ENCODE results near the gene HOXB4. TPM values are rescaled to one million over a fixed set of nuclear protein-coding genes. Genes with fewer than 3 reads are reported as not detected.

The HOXB4 gene
- total RNA-seq, 1 experiment from 2014 or later, result 4.3 TPM

DNA sequence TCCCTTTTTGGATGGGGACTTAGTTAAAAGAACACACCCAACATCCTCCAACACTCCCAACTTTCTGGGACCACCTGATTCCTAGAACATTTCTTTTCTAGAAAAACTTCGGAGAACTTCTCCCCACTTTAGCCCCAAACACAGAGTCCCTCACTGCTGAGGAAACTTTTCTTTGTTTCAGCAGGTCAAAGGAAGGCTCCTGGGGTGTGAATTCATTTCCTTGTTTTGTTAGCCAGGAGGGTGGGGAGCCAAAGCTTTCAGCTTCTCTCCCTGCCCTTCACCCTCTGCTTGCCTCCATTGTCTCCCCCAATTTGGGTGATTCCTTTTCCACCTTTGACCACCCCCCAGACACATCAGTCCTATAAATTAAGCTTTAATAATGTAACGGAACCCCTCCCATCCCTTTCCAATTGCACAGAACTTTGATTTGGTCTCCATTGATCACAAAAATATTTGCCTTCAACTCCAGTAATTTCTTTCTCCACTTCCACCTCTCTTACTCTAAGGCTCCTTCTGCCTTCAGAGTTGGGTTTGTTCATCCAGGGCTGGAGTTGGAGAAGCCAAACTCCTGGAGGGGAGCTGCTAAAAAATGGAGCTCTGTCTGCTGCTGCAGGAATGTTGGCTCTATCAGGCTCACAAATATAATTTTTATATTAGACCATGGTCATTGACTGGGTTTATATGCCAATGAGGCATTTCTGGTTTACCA is 10.3 kb downstream of the HOXB4 start:
- DNase-seq, result no peak
- Histone ChIP-seq H3K4me2 (ENCODE audit: low read depth, low read length, poor library complexity, severe bottlenecking) (no peak overlapping the region), H3K9me3 (ENCODE audit: low read length) (no peaks in the 10 kb centered on the region), H3K27ac (ENCODE audit: low read length) (no peak overlapping the region), H2AFZ (ENCODE audit: low read length) (no peak overlapping the region), H3K4me1 (ENCODE audit: low read length) (no peaks in the 10 kb centered on the region), H3K9ac (ENCODE audit: low read length) (no peak overlapping the region), H4K20me1 (ENCODE audit: insufficient read depth, low read depth, low read length) (no peaks in the 10 kb centered on the region), H3K9me2 (replicated peaks; ENCODE audit: insufficient read depth, low read length) (no peaks in the 10 kb centered on the region), H3K4me3 (ENCODE audit: low read length) (no peak overlapping the region), H3K79me2 (ENCODE audit: low read length) (no peaks in the 10 kb centered on the region), H3K36me3 (ENCODE audit: insufficient read depth, low read length) (no peaks in the 10 kb centered on the region), H3K27me3 (ENCODE audit: low read length) (no peaks in the 10 kb centered on the region)

DNA sequence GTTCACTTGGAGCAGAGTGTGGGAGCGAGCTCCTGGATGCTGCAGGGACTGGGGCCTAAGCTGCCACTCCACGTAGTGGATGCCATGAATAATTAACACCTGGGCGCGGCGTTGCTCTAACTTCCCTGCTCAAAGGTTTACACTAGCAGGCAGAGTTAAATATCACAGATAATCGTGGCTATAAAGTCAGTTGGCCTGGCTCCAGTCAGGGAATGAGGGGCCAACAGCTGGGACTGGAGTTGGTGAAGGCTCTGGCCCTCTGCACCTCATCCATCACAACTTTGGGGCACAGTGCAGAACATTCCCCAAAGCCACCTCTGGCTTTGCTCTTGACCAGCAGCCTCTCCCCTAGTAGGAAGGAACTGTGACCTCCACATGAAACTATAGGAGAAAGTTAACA is 10.9 kb downstream of the HOXB4 start:
- Histone ChIP-seq H3K27ac (ENCODE audit: low read length) (no peak overlapping the region), H3K36me3 (ENCODE audit: insufficient read depth, low read length) (no peaks in the 10 kb centered on the region), H3K9me3 (ENCODE audit: low read length) (no peaks in the 10 kb centered on the region), H3K9ac (ENCODE audit: low read length) (no peak overlapping the region), H4K20me1 (ENCODE audit: insufficient read depth, low read depth, low read length) (no peaks in the 10 kb centered on the region), H3K79me2 (ENCODE audit: low read length) (no peaks in the 10 kb centered on the region), H3K4me3 (ENCODE audit: low read length) (no peak overlapping the region), H3K27me3 (ENCODE audit: low read length) (no peaks in the 10 kb centered on the region), H3K9me2 (replicated peaks; ENCODE audit: insufficient read depth, low read length) (no peaks in the 10 kb centered on the region), H3K4me1 (ENCODE audit: low read length) (no peaks in the 10 kb centered on the region), H2AFZ (ENCODE audit: low read length) (no peak overlapping the region), H3K4me2 (ENCODE audit: low read depth, low read length, poor library complexity, severe bottlenecking) (no peak overlapping the region)
- no peak for DNase-seq

DNA sequence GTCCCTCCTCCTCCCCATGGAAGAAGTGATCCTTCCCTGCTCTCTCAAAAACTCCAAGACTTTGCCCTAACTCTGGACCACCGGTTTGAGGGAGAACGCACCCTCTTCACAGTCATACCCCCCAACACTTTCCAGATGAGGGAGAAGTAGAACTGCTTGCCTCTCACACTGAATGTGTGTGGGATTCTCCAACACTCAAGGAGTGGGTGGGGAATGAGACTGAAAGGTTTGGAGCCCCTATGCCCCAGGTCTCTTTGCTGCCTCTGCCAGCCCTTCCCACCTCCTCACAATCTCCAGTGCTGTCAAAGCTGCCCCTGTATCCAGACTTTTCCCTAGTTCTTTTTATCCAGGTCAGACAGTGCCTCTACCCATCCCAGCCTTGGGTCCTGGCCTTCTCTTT is 11.4 kb downstream of the HOXB4 start:
- no peaks in the 10 kb centered on the region for H3K27me3 ChIP-seq (ENCODE audit: low read length)
- no peak overlapping the region for H3K4me3 ChIP-seq (ENCODE audit: low read length)
- no peaks in the 10 kb centered on the region for H4K20me1 ChIP-seq (ENCODE audit: insufficient read depth, low read depth, low read length)
- no peak overlapping the region for H3K4me2 ChIP-seq (ENCODE audit: low read depth, low read length, poor library complexity, severe bottlenecking)
- H3K9me2 ChIP-seq (replicated peaks; ENCODE audit: insufficient read depth, low read length), result no peaks in the 10 kb centered on the region
- no peaks in the 10 kb centered on the region for H3K9me3 ChIP-seq (ENCODE audit: low read length)
- no peak for DNase-seq
- H3K36me3 ChIP-seq (ENCODE audit: insufficient read depth, low read length), result no peaks in the 10 kb centered on the region
- no peaks in the 10 kb centered on the region for H3K4me1 ChIP-seq (ENCODE audit: low read length)
- no peaks in the 10 kb centered on the region for H3K79me2 ChIP-seq (ENCODE audit: low read length)
- H3K9ac ChIP-seq (ENCODE audit: low read length), result no peak overlapping the region
- H2AFZ ChIP-seq (ENCODE audit: low read length), result no peak overlapping the region
- no peak overlapping the region for H3K27ac ChIP-seq (ENCODE audit: low read length)

DNA sequence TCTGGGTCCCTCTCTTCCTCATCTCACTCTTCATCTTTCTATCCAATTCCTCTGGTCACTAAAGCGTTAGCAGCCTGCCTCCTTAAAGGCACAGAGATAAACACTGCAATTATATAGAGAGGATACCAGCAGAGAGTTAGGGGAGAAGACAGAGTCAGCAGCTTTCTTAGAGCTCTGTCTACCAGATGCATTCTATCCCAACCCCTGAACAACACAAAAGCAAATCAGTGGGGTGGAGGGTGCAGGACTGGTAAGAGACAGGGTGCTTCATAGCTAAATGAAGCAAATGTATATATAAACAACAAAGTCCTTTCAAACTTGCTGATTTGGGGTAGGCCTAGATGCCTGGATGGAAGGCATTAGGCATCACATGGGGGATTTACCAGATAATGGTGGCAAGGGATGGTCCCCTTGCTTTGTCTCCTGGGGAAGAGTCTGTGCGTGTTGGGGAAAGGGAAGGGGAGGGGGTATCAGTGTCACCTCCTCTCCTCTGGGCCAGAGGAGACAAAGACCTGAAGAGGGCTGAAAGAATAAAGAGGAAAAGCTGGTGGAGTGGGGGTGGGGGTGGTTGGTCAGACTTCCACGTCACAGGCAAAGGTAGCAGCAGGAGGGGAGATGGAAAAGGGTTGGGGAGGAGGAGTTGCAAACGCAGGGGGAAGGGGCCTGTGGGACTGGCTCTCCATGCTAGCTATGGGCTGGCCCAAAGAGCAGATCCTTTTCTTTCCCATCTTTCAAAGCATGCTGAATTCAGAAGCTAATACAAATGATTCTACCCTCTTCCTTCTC is 12.0 kb downstream of the HOXB4 start:
- H3K9me3 ChIP-seq (ENCODE audit: low read length), result no peaks in the 10 kb centered on the region
- DNase-seq, result no peak
- no peaks in the 10 kb centered on the region for H3K79me2 ChIP-seq (ENCODE audit: low read length)
- H3K4me3 ChIP-seq (ENCODE audit: low read length), result no peak overlapping the region
- H2AFZ ChIP-seq (ENCODE audit: low read length), result no peak overlapping the region
- H3K9me2 ChIP-seq (replicated peaks; ENCODE audit: insufficient read depth, low read length), result no peaks in the 10 kb centered on the region
- H3K4me1 ChIP-seq (ENCODE audit: low read length), result no peaks in the 10 kb centered on the region
- H3K27ac ChIP-seq (ENCODE audit: low read length), result no peak overlapping the region
- no peaks in the 10 kb centered on the region for H3K36me3 ChIP-seq (ENCODE audit: insufficient read depth, low read length)
- H3K27me3 ChIP-seq (ENCODE audit: low read length), result no peaks in the 10 kb centered on the region
- H3K9ac ChIP-seq (ENCODE audit: low read length), result no peak overlapping the region
- H3K4me2 ChIP-seq (ENCODE audit: low read depth, low read length, poor library complexity, severe bottlenecking), result no peak overlapping the region
- H4K20me1 ChIP-seq (ENCODE audit: insufficient read depth, low read depth, low read length), result no peaks in the 10 kb centered on the region

DNA sequence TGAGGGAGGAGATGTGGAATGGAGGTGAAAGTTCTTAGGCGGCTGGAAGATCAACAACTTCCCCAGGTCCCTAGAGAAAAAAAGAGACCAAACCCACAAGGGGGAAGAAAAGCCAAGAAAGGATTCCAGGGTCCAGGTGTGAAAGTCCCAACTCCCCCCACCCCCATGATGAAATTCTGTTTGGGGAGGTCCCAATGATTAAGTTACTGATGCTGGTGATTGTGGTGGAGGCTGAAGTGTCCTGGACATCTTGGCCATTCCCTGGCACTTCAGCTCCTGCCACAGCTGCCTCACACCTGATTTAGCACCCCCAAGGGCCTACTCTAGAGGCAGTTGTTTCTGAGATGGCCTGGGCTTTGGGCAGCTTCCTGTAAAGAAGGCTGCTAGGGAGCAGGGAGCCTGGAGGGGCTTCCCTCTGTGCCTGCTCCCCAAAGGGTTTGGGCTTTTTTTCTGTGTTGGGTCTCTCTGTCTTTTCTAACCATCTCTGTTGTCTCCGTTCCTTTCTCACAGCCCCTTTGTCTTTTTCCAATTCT is 13.1 kb downstream of the HOXB4 start:
- Histone ChIP-seq H3K9ac (ENCODE audit: low read length) (no peak overlapping the region), H3K4me3 (ENCODE audit: low read length) (no peak overlapping the region), H3K4me2 (ENCODE audit: low read depth, low read length, poor library complexity, severe bottlenecking) (no peak overlapping the region), H3K27ac (ENCODE audit: low read length) (no peak overlapping the region), H3K9me3 (ENCODE audit: low read length) (no peaks in the 10 kb centered on the region), H3K4me1 (ENCODE audit: low read length) (no peaks in the 10 kb centered on the region), H3K27me3 (ENCODE audit: low read length) (no peaks in the 10 kb centered on the region), H3K9me2 (replicated peaks; ENCODE audit: insufficient read depth, low read length) (no peaks in the 10 kb centered on the region), H3K36me3 (ENCODE audit: insufficient read depth, low read length) (no peaks in the 10 kb centered on the region), H2AFZ (ENCODE audit: low read length) (no peak overlapping the region), H4K20me1 (ENCODE audit: insufficient read depth, low read depth, low read length) (no peaks in the 10 kb centered on the region), H3K79me2 (ENCODE audit: low read length) (no peaks in the 10 kb centered on the region)
- no peak for DNase-seq

DNA sequence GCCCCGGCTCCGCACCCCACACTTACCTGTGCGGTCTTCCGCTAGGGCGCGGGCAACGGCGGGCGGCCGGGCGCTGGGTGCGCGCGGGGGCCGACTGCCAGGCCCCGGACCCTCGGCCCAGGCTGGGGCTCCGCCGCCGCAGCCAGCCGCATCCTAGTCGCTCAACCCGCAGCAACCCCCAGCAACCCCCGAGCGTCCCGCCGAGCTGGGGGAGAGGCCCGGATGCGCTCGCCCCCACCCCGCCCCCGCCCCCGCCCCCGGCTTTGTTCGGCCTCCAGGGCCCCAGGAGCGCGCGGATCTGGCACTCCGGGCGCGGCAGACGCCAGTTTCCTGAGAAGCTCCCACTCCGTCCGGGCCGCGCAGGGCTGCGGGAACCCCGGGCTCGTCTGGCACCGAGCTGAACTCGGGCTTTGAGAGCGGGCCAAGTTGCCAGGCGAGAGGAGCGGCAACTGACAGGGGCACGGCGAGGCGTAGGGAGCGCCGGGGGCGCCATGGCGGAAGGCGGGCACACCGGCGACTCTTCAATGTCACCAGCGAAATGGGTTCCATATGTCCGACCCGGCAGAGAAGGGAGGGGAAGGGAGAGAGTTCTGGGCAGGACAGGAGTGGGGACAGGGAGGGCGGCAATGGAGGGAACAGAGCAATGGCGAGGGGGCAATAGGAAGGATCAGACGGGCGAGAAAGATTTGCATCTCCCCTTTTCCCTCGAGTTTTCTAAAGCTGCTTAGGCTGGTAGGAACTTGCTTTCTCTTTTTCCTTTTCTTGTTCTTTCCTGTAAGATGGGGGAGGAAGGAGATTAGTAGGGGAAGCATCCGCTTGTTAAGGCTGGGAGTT is 13.7 kb downstream of the HOXB4 start:
- Histone ChIP-seq H3K9me2 (replicated peaks; ENCODE audit: insufficient read depth, low read length) (no peaks in the 10 kb centered on the region), H3K4me2 (ENCODE audit: low read depth, low read length, poor library complexity, severe bottlenecking) (no peak overlapping the region), H3K9ac (ENCODE audit: low read length) (no peak overlapping the region), H2AFZ (ENCODE audit: low read length) (no peak overlapping the region), H3K9me3 (ENCODE audit: low read length) (no peaks in the 10 kb centered on the region), H3K4me3 (ENCODE audit: low read length) (no peak overlapping the region), H3K4me1 (ENCODE audit: low read length) (no peaks in the 10 kb centered on the region), H3K27ac (ENCODE audit: low read length) (no peak overlapping the region), H3K79me2 (ENCODE audit: low read length) (no peaks in the 10 kb centered on the region), H4K20me1 (ENCODE audit: insufficient read depth, low read depth, low read length) (no peaks in the 10 kb centered on the region), H3K27me3 (ENCODE audit: low read length) (no peaks in the 10 kb centered on the region), H3K36me3 (ENCODE audit: insufficient read depth, low read length) (no peaks in the 10 kb centered on the region)
- DNase-seq, result no peak

DNA sequence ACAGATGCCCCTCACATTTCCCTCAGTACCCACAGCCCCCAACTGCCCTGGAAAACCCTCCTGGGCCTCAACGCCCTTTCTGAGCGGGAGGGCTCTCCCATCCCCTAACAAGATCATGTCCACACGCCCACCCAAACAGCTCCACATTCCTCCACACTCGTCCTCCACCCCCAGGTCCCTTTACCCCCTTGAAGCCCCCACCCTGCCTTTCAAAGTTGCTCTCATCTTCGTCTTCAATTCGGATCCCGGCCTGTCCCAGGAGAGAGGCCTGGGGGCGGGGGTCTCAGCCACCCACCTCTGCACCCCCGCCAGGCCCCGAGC is 14.3 kb downstream of the HOXB4 start:
- DNase-seq, result no peak
- H3K36me3 ChIP-seq (ENCODE audit: insufficient read depth, low read length), result no peaks in the 10 kb centered on the region
- H3K9me3 ChIP-seq (ENCODE audit: low read length), result no peaks in the 10 kb centered on the region
- H3K9ac ChIP-seq (ENCODE audit: low read length), result no peak overlapping the region
- H4K20me1 ChIP-seq (ENCODE audit: insufficient read depth, low read depth, low read length), result no peaks in the 10 kb centered on the region
- no peaks in the 10 kb centered on the region for H3K79me2 ChIP-seq (ENCODE audit: low read length)
- no peaks in the 10 kb centered on the region for H3K4me1 ChIP-seq (ENCODE audit: low read length)
- no peaks in the 10 kb centered on the region for H3K27me3 ChIP-seq (ENCODE audit: low read length)
- no peak overlapping the region for H3K27ac ChIP-seq (ENCODE audit: low read length)
- H3K4me2 ChIP-seq (ENCODE audit: low read depth, low read length, poor library complexity, severe bottlenecking), result no peak overlapping the region
- no peaks in the 10 kb centered on the region for H3K9me2 ChIP-seq (replicated peaks; ENCODE audit: insufficient read depth, low read length)
- H2AFZ ChIP-seq (ENCODE audit: low read length), result no peak overlapping the region
- no peak overlapping the region for H3K4me3 ChIP-seq (ENCODE audit: low read length)

DNA sequence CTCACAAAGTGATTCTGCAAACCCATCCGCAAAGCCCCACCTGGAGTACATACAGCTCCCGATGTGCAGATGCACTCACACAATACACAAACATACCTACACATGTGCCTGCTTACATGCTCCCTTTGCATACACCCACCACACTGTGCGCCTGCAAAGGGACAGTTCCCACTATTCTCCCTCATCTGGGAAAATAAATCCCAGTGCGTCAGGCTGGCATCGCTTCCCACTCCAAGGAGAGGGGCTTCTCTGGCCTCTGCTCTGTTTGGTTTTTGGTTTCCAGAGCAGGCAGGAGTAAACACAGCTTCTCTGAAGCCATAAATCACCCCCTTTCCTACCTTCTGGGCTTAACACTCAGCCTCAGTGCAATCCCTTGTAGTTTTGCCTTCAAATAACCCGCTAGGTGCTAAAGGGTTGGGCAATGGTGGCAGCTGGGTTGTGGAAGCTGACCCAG is 14.7 kb downstream of the HOXB4 start:
- Histone ChIP-seq H3K9ac (ENCODE audit: low read length) (no peak overlapping the region), H3K36me3 (ENCODE audit: insufficient read depth, low read length) (no peaks in the 10 kb centered on the region)

More for the DNA sequence above, 14.7 kb downstream of the HOXB4 start:
- no peak for DNase-seq
- H3K4me1 ChIP-seq (ENCODE audit: low read length), result no peaks in the 10 kb centered on the region
- no peak overlapping the region for H2AFZ ChIP-seq (ENCODE audit: low read length)
- no peak overlapping the region for H3K27ac ChIP-seq (ENCODE audit: low read length)
- no peaks in the 10 kb centered on the region for H4K20me1 ChIP-seq (ENCODE audit: insufficient read depth, low read depth, low read length)
- H3K79me2 ChIP-seq (ENCODE audit: low read length), result no peaks in the 10 kb centered on the region
- no peaks in the 10 kb centered on the region for H3K9me3 ChIP-seq (ENCODE audit: low read length)
- H3K4me3 ChIP-seq (ENCODE audit: low read length), result no peak overlapping the region
- H3K9me2 ChIP-seq (replicated peaks; ENCODE audit: insufficient read depth, low read length), result no peaks in the 10 kb centered on the region
- H3K27me3 ChIP-seq (ENCODE audit: low read length), result no peaks in the 10 kb centered on the region
- no peak overlapping the region for H3K4me2 ChIP-seq (ENCODE audit: low read depth, low read length, poor library complexity, severe bottlenecking)

Data from Karpas-422 (cell line).